Astrocyte of the cerebellum (primary cell): Measurements from ENCODE around the gene SPATA31A7.
"Not testable (repeated sequence)": the region's sequence is repeated elsewhere in the genome, so short reads cannot be mapped to it uniquely, and the experiment has no call there.

Source experiments
- DNase-seq: peaks from one replicate; pipeline ENCODE4 v3.0.0-alpha.2; 2011; ENCODE audit warnings: low read depth
- H3K4me3 ChIP-seq: 2 replicates; pipeline ENCODE4 v1.5.1; 2011; ENCODE audit warnings: mild to moderate bottlenecking, low read depth, low read length, moderate library complexity
- in situ Hi-C: cut with HindIII; loops from 2 replicates; pipeline ENCODE4 v1.10.0; 2017; ENCODE audit warnings: low sequenced_read_pairs

SPATA31A7 gene

DNA sequence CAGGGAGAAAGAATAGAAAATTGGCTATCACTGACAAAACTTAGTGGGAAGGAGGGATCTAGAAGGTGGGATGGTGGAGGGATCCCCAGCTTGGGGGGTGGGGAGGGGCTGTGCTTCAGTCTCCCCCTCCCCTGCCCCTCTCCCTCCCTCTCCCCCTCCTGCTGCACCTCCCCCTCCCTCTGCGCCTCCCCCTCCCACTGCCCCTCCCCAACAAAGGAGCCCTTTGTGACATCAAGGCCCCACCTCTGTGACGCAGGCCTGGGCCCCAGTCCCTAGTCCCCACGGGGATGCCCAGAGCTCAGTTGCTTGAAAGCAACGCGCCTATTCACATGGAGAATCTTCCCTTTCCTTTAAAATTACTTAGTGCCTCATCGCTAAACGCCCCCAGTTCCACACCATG, at the start of gene SPATA31A7:
TSS of gene SPATA31A7 (plus strand) at position 301 of the 400 bp plus-strand sequence. CDS start at position 330, 29 bp downstream.
- in situ Hi-C loops, DNase-seq, H3K4me3 ChIP-seq: not testable (repeated sequence)

DNA sequence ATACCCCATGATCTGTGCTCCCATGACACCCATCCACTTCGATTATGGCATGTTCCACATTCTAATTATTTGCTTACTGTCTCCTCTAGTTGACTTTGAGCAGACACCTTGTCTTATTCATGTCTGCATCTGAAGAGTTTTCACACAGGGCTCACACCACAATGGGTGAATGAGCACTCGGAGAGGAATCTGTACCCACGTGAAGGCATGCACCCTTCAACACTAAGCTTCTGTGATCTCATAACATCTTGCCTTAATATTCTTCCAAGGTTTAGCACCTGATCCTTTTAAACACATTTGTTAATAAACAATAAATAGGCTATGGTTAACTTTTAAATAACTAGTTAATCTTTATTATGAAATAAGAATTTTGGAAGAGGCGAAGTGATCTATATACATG, 36.6 kb downstream of the SPATA31A7 start:
- DNase-seq, H3K4me3 ChIP-seq, in situ Hi-C loops: not testable (repeated sequence)
